Skeletal muscle tissue (tissue), 4 donors: ENCODE data around the gene ITGB1BP1. TPM values are rescaled to one million over a fixed set of nuclear protein-coding genes. Genes with fewer than 3 reads are reported as not detected.

Experiments
- H3K27ac ChIP-seq: one replicate; pipeline ENCODE4 v1.7.0; 2013; ENCODE audit warnings: mild to moderate bottlenecking, low read depth, low read length, inconsistent platforms
- H3K27me3 ChIP-seq, 3 donors: one replicate each; pipeline ENCODE4 v1.7.0; 2013; ENCODE audit warnings: low read length in 3 of 3; ENCODE audit not compliant: control insufficient read depth in 3 of 3, insufficient read depth in 3 of 3
- H3K36me3 ChIP-seq, 3 donors: one replicate each; pipeline ENCODE4 v1.7.0; 2013; ENCODE audit warnings: low read length in 3 of 3; ENCODE audit not compliant: control insufficient read depth in 3 of 3, insufficient read depth in 3 of 3
- H3K4me1 ChIP-seq, 3 donors: one replicate each; pipeline ENCODE4 v1.7.0; 2013; ENCODE audit warnings: low read length in 3 of 3, mild to moderate bottlenecking in 3 of 3; ENCODE audit not compliant: control insufficient read depth in 3 of 3, insufficient read depth in 3 of 3
- H3K4me3 ChIP-seq, 3 donors: one replicate each; pipeline ENCODE4 v1.7.0; 2013; ENCODE audit warnings: low read length in 3 of 3
- H3K9ac ChIP-seq, 3 donors: one replicate each; pipeline ENCODE4 v1.7.0; 2013; ENCODE audit warnings: low read length in 3 of 3, mild to moderate bottlenecking in 3 of 3, moderate library complexity in 2 of 3, low read depth in 1 of 3
- H3K9me3 ChIP-seq, 3 donors: one replicate each; pipeline ENCODE4 v1.7.0; 2013; ENCODE audit warnings: low read length in 3 of 3; ENCODE audit not compliant: control insufficient read depth in 3 of 3
- total RNA-seq: library from RNA; depleted of rRNA; stranded (reverse); fragments of >200 nt; gene quantifications from one replicate; pipeline ENCODE4 v1.2.3, GENCODE V29; 2014
- donor health status: Osteomylitis.

ITGB1BP1 gene
- total RNA-seq, 1 donor from 2014 or later: 37.1 TPM

- Histone ChIP-seq H3K27me3 (no peaks in the 10 kb centered on the region), H3K9me3 (no peaks in the 10 kb centered on the region), H3K9ac (peak overlapping the region in 1 of 3 donors; percentile 19), H3K36me3 (peaks cover 0 to 20% (median 9%) of the 10 kb centered on the region in 3 donors), H3K4me3 (no peak overlapping the region), H3K4me1 (peaks cover 4 to 18% (median 5%) of the 10 kb centered on the region in 3 donors), H3K27ac (no peak overlapping the region)
These were observed 6.4 kb downstream of the ITGB1BP1 start for GRCh38 chr2:9416962-9417316.

GRCh38 chr2:9416267-9416961 is 6.9 kb downstream of the ITGB1BP1 start:
- H3K27me3 ChIP-seq: no peaks in the 10 kb centered on the region
- H3K9me3 ChIP-seq: no peaks in the 10 kb centered on the region
- no peak overlapping the region for H3K4me3 ChIP-seq
- peaks cover 0 to 14% (median 0%) of the 10 kb centered on the region in 3 donors for H3K4me1 ChIP-seq
- H3K27ac ChIP-seq: no peak overlapping the region
- H3K9ac ChIP-seq: peak overlapping the region in 1 of 3 donors; percentile 19
- peaks cover 0 to 21% (median 9%) of the 10 kb centered on the region in 3 donors for H3K36me3 ChIP-seq

DNA sequence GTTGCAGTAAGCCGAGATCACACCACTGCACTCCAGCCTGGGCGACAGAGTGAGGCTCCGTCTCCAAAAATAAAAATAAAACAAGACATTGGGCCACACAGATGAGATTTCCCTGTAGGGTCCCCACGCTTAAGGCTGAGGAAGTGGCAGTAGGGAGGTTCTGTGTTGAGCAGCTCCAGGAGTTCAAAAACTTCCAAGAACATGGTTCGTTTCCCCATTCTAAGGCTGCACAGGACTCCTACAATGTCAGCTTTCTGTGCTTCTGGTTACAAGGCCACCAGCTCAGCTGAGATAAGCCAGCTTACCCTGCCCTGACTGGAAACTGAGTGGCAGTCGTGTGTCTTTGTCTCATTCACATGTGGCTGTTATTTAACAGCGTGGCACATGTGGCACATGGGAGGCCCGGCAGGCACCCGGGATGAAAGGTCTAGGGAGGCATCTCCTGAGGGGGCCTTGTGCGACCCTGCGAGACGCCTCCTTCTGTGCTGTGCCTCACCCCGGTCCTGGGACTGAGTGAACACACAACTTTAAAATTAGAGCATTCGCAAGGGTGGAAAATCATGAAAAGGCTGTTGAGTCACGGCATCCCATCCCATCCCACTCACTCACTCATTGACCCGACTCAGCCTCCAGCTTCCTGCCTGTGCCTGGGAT is 7.7 kb downstream of the ITGB1BP1 start:
- Histone ChIP-seq H3K9ac (no peak overlapping the region), H3K4me3 (no peak overlapping the region), H3K4me1 (peaks cover 0 to 12% (median 0%) of the 10 kb centered on the region in 3 donors), H3K9me3 (no peaks in the 10 kb centered on the region), H3K27ac (no peak overlapping the region), H3K27me3 (no peaks in the 10 kb centered on the region), H3K36me3 (peaks cover 0 to 24% (median 10%) of the 10 kb centered on the region in 3 donors)

- Histone ChIP-seq H3K27me3 (no peaks in the 10 kb centered on the region), H3K4me3 (no peak overlapping the region), H3K9me3 (no peaks in the 10 kb centered on the region), H3K27ac (no peak overlapping the region), H3K36me3 (peaks cover 10 to 33% (median 15%) of the 10 kb centered on the region in 3 donors), H3K9ac (no peak overlapping the region), H3K4me1 (no peaks in the 10 kb centered on the region)
These were observed 10.5 kb downstream of the ITGB1BP1 start for GRCh38 chr2:9412781-9413180.

GRCh38 chr2:9410108-9410507 is 13.2 kb downstream of the ITGB1BP1 start:
- Histone ChIP-seq H3K27ac (no peak overlapping the region), H3K9me3 (no peaks in the 10 kb centered on the region), H3K4me3 (no peak overlapping the region), H3K9ac (no peak overlapping the region), H3K27me3 (no peaks in the 10 kb centered on the region), H3K36me3 (peaks cover 15 to 35% (median 26%) of the 10 kb centered on the region in 3 donors), H3K4me1 (peaks cover 0 to 3% (median 0%) of the 10 kb centered on the region in 3 donors)

- no peak overlapping the region for H3K9ac ChIP-seq
- peaks cover 15 to 32% (median 26%) of the 10 kb centered on the region in 3 donors for H3K36me3 ChIP-seq
- no peaks in the 10 kb centered on the region for H3K9me3 ChIP-seq
These were observed 14.6 kb downstream of the ITGB1BP1 start for GRCh38 chr2:9408641-9409151.

GRCh38 chr2:9407363-9407811 is 15.9 kb downstream of the ITGB1BP1 start:
- Histone ChIP-seq H3K36me3 (peaks cover 18 to 31% (median 29%) of the 10 kb centered on the region in 3 donors), H3K27ac (no peak overlapping the region), H3K9ac (no peak overlapping the region)

More at GRCh38 chr2:9408641-9409151, 14.6 kb downstream of the ITGB1BP1 start:
- Histone ChIP-seq H3K27me3 (no peaks in the 10 kb centered on the region), H3K4me3 (no peak overlapping the region), H3K27ac (no peak overlapping the region), H3K4me1 (peaks cover 0 to 4% (median 3%) of the 10 kb centered on the region in 3 donors)

GRCh38 chr2:9406529-9407362 is 16.6 kb downstream of the ITGB1BP1 start:
- Histone ChIP-seq H3K4me3 (no peak overlapping the region), H3K4me1 (peaks cover 0 to 5% (median 3%) of the 10 kb centered on the region in 3 donors), H3K27me3 (no peaks in the 10 kb centered on the region), H3K27ac (no peak overlapping the region), H3K9ac (no peak overlapping the region), H3K36me3 (peaks cover 17 to 29% (median 27%) of the 10 kb centered on the region in 3 donors), H3K9me3 (no peaks in the 10 kb centered on the region)

More at GRCh38 chr2:9407363-9407811, 15.9 kb downstream of the ITGB1BP1 start:
- H3K9me3 ChIP-seq: no peaks in the 10 kb centered on the region
- no peak overlapping the region for H3K4me3 ChIP-seq
- H3K4me1 ChIP-seq: peaks cover 0 to 5% (median 3%) of the 10 kb centered on the region in 3 donors
- no peaks in the 10 kb centered on the region for H3K27me3 ChIP-seq

DNA sequence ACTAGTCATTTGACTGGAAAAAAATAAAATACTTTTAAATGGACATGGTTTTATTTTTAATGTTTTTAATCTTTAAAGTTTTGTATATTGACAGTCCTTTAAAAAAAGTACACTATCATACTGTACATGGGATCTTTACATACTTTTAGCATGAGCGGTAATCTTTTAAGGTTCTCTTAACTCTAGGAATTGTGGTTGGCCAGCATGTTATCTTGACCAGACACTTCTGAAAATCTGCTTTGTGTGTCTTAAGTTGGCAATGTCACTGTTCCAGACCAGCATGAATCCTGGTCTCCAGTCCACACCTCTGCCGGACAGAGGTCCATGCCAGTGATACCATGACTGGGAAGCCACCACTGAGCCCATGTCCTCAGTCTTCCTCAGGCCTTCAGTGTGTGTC is 17.7 kb downstream of the ITGB1BP1 start:
- H3K4me3 ChIP-seq: no peak overlapping the region
- H3K4me1 ChIP-seq: peaks cover 0 to 5% (median 3%) of the 10 kb centered on the region in 3 donors
- H3K27me3 ChIP-seq: no peaks in the 10 kb centered on the region
- peaks cover 18 to 29% (median 28%) of the 10 kb centered on the region in 3 donors for H3K36me3 ChIP-seq
- H3K9ac ChIP-seq: no peak overlapping the region
- no peak overlapping the region for H3K27ac ChIP-seq
- H3K9me3 ChIP-seq: no peaks in the 10 kb centered on the region
